GM18499 (cell line): Measurements from ENCODE around the gene CD247.

Experiments used
- ATAC-seq: cut with Tn5 transposase; IDR thresholded peaks from one replicate; pipeline ENCODE4 v1.9.1; 2021; ENCODE audit warnings: moderate number of reproducible peaks; ENCODE audit not compliant: insufficient read depth, unreplicated experiment

Gene CD247

GRCh38 chr1:167543199-167543990, 25.1 kb upstream of the CD247 start:
- no peak for ATAC-seq

- no peak for ATAC-seq
These were observed 24.0 kb upstream of the CD247 start for GRCh38 chr1:167542109-167543032.

DNA sequence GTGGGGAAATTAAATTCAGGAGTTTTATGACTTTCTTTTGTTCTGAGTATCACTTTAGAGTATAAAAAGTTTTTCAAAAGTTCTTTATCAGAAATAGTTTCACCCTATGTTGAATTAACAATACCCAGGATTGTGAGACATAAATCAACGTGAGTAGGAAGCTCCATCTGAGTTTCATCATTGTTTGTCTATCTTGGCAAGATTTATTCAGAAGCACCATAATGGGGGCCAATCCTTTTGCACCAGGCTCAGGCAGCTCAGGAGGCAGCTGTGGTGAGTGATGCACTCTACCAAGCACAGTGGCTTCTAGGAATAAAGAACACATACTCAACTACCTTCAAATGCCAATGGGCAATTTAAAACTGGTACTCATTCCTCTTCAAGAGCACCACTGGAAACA, 23.3 kb upstream of the CD247 start:
- no peak for ATAC-seq

DNA sequence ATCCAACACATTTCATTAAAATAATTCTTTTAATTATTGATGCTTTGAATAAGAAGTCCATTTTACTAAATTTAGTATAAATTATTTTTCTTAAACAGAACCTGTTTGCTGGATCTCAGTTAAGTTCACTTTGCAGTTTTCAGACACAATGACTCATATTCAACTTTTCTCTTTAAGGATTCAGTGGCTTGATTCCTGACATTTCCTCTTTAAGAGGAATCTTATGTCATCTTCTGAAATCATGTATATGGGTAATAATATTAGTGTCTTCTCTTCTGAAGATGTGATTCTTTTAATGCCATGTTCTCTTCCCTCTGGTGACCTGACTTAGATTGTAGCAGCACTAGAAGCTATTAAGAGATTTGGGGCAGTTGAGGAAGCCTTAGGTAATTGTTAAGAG, 22.7 kb upstream of the CD247 start:
- no peak for ATAC-seq

DNA sequence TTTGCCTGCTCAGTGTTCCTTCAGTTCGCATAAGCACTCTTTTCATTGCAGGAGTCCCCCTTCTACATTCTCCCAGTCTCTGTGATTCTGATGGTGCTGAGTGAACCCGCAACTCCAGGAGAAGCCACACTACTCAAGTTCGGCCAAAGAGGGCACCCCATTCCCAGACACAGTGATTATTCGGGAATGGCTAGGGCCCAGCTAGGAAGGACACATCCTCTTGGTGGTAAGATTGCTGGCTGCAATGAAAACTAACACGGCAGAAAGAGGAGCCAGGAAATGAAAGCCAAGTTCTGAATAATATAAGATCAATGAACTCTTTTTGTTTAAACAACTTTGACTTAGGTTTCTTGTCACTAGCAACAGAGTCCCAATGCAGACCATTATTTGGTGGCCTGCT, 20.3 kb upstream of the CD247 start:
- ATAC-seq = no peak

DNA sequence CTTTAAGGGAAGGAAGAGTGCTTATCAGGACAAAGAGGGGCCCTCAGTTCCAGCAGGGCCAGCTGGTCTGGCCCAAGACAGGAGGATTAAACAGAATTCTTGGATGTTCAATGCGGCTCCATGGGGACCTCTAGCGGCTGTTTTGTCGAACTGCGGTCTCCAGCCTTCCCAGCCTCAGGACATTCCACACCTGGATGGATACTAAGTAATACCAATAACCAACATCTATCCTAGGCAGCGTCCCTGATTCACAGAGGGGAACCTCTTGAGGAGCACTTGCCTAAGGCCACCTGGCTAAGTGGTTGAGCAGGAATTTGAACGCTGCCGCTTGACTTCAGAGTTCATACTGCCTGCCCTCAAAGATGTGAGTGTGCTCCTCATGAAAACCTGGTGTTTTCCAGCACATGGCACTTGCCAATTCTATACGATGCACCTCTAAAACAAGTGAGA, 15.5 kb upstream of the CD247 start:
- ATAC-seq = no peak

DNA sequence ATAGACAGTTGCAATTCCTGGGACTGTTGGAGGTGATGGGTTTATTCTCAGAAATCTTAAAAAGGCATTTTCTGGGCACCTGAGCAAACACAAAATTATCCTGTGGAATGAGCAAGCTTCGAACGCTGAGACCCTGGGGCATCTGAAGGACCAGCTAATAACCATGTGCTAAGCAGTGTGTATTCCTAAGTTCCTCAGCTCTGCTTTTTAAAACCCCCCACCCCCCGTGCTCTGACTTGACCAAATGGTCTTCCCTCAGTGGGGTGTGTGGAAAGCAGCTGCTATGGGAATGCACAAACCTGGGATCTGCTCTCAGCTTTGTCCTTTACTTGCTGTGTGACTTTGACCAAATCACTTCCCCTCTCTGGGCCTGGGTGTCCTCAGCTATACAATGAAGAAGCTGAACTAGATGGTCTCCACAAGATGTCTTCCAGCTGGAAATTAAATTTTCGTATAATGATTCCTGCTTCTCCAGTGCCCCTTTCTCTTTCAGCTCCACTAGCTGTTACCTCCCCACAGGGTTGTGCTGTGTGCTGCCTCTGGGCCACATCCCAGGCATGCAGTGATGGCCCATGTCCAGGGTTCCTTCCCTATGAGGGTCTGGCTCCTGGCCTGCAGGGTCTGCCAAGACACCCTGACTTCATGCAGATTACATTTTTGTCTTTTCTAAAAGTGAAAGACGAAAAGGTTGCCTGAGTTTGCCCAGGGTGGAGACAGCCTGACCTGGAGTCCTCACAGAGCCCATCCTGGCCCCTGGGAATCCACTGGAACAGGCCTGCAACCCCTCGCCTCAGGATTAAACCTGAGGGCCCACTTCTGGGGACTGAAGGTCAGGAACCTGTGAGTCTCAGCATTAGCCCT, 14.9 kb upstream of the CD247 start:
- ATAC-seq = no peak

- no peak for ATAC-seq
These were observed 14.0 kb upstream of the CD247 start for GRCh38 chr1:167532375-167532774.

DNA sequence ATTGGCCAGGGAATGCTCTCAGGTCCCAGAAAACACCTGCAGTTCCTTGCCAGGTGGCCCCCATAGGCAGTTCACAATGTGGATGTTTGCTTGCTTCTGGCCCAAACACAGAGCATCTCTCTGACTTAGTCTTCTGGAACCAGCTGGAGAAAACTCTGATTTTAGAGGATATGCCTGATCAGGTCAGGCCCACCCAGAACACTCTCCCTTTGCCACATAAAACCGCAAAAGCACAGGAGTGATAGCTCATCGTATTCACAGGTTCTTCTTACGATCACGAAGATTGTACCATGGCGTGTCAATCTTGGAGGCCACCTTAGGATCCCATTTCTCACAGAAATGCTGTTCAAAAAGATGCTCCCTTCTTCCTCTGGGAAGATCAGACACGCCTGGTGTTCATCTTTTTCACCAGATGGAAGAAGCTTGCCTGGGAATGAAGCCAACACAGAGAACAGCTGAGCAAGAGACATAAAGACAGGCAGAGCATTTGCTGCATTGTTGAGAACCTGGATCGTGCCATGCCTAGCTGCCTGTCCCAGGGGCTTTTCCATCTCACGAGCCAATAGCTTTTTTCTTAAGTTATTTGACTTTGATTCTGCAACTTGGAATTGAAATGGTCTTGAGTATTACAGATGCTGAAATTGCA, 11.6 kb upstream of the CD247 start:
- no peak for ATAC-seq

- no peak for ATAC-seq
These were observed 9.9 kb upstream of the CD247 start for GRCh38 chr1:167528057-167528728.

- ATAC-seq = no peak
These were observed 8.5 kb upstream of the CD247 start for GRCh38 chr1:167526667-167527383.

GRCh38 chr1:167524651-167525050, 6.3 kb upstream of the CD247 start:
- ATAC-seq = no peak

GRCh38 chr1:167522246-167522645, 3.9 kb upstream of the CD247 start:
- ATAC-seq = no peak

- ATAC-seq = no peak
These were observed 2.4 kb upstream of the CD247 start for GRCh38 chr1:167520711-167521206.

GRCh38 chr1:167517535-167518330, 596 bp downstream of the CD247 start:
- ATAC-seq = no peak

GRCh38 chr1:167516404-167517388, 1.6 kb downstream of the CD247 start:
- ATAC-seq = no peak

DNA sequence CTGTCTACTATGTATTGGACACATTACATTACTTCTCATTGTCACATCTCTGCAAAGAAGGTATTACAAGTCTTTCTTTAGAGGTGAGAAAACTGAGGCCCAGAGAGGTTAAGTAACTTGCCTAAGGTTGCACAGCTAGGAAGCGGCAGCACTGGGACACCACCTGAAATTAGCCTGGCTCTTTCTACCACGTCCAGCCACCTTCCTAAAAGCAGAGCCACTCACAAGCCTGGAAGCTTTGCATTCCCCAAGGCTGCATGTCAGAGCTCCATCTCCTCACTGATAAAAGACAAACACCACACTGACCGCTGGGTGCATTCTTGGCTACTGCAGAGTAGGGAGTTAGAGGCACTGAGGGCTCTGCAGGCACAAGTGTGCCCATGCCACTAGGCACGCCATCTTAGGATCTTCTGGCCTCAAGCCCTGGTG, 2.4 kb downstream of the CD247 start:
- no peak for ATAC-seq
